Nephron progenitor cell (in vitro differentiated cells): ENCODE results near the gene DICER1.
"Not testable (repeated sequence)": the region's sequence is repeated elsewhere in the genome, so short reads cannot be mapped to it uniquely, and the experiment has no call there.

ENCODE experiments used
- DNase-seq: peaks from one replicate; pipeline ENCODE4 v3.0.0; 2021
- H3K27ac Mint-ChIP-seq: 2 replicates; pipeline ENCODE4 v1.8.0; 2021; ENCODE audit warnings: mild to moderate bottlenecking, moderate library complexity, mixed read lengths
- H3K27me3 Mint-ChIP-seq: 2 replicates; pipeline ENCODE4 v1.8.0; 2021; ENCODE audit warnings: mild to moderate bottlenecking, low read depth, mixed read lengths; ENCODE audit not compliant: poor library complexity
- H3K36me3 Mint-ChIP-seq: 2 replicates; pipeline ENCODE4 v1.8.0; 2021; ENCODE audit warnings: low read depth, mixed read lengths
- H3K4me1 Mint-ChIP-seq: 2 replicates; pipeline ENCODE4 v1.8.0; 2021; ENCODE audit warnings: mixed read lengths
- H3K4me3 Mint-ChIP-seq: 2 replicates; pipeline ENCODE4 v1.8.0; 2021; ENCODE audit warnings: mild to moderate bottlenecking, moderate library complexity, mixed read lengths
- H3K9me3 Mint-ChIP-seq: 2 replicates; pipeline ENCODE4 v1.8.0; 2021; ENCODE audit warnings: mild to moderate bottlenecking, moderate library complexity, mixed read lengths
- CTCF ChIP-seq: fragments of 200-600 bp; sonication (generic); IDR thresholded peaks from 2 replicates; pipeline ENCODE4 v1.5.0; 2021; ENCODE audit warnings: antibody characterized with exemption

DICER1 gene, protein sequence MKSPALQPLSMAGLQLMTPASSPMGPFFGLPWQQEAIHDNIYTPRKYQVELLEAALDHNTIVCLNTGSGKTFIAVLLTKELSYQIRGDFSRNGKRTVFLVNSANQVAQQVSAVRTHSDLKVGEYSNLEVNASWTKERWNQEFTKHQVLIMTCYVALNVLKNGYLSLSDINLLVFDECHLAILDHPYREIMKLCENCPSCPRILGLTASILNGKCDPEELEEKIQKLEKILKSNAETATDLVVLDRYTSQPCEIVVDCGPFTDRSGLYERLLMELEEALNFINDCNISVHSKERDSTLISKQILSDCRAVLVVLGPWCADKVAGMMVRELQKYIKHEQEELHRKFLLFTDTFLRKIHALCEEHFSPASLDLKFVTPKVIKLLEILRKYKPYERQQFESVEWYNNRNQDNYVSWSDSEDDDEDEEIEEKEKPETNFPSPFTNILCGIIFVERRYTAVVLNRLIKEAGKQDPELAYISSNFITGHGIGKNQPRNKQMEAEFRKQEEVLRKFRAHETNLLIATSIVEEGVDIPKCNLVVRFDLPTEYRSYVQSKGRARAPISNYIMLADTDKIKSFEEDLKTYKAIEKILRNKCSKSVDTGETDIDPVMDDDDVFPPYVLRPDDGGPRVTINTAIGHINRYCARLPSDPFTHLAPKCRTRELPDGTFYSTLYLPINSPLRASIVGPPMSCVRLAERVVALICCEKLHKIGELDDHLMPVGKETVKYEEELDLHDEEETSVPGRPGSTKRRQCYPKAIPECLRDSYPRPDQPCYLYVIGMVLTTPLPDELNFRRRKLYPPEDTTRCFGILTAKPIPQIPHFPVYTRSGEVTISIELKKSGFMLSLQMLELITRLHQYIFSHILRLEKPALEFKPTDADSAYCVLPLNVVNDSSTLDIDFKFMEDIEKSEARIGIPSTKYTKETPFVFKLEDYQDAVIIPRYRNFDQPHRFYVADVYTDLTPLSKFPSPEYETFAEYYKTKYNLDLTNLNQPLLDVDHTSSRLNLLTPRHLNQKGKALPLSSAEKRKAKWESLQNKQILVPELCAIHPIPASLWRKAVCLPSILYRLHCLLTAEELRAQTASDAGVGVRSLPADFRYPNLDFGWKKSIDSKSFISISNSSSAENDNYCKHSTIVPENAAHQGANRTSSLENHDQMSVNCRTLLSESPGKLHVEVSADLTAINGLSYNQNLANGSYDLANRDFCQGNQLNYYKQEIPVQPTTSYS (N-terminal part only)

DNA sequence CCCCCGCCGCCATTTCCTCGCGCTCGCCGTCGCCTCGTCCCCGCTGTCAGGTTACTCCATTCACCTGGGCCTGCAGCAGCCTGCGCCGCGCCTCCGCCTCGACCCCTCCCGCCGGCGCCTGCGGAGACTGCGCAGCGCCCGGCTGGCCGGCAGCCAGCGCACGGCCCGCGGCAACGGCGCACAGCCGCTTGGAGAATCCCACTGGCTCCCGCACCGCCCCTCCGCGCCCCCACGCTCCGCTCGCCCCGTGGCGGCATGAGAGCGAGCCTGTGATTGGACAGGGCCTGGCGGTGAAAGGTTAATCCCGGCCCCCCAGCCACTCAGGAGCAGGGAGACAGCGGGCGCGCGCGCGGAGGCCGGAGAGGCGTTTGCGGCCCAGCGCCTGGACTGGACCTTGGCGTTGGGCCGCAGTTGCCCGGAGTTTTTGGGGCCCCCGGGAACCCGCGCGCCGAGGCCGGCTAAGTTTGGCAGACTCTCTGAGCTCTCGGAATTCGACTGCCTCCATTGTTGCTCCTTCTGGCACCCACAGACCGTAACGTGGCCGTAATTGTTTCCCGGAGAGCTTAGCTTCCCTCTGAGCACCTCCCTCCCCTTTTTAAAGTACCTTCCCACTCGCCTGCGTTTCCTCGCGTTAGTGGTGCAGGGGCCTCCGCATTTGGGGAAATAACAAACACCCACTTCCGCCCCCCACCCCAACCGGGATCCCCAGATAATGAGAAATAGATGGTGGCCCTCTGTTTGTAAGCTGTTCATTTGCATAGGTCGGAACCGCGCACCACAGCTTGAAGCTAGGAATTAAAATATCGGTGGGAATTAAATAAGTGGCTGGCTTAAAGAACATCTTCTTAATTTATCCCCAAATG lies at the start of gene DICER1:
Gene DICER1 (minus strand): TSS at position 203 of the 863 bp plus-strand sequence. CDS start 24,071 bp downstream, outside the sequence.
- Mint-ChIP-seq H3K4me3 (peak within 1 kb of the TSS; percentile 95), H3K4me1 (peaks cover 63% of the 10 kb centered on the region), H3K27ac (peak within 1 kb of the TSS; percentile 98), H3K27me3 (peaks cover 5% of the 10 kb centered on the region), H3K9me3 (no peaks in the 10 kb centered on the region), H3K36me3 (peaks cover 34% of the 10 kb centered on the region)
- TF ChIP-seq CTCF, result no peak
- DNase-seq, result peak; percentile 99

DNA sequence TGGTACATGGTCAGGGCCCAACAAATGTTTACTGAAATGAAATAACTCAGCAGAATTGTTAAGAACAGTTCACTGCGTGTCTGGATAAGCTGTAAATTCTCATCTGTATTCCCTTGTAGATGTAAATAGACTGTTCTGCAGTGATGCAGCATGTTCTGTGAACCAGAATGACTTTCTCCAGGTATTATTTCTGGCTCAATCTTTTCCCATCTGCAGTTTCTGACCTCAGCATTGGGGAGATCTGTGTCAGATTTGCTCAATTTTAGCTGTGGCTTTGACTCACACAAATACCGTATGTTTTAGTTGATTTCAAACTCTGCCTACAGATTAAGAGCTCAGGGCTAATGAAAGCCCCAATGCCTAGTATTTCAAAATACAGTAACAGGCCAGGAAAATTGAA lies 49.2 kb upstream of the DICER1 start:
- TF ChIP-seq CTCF, result no peak
- no peaks in the 10 kb centered on the region for H3K4me1 Mint-ChIP-seq
- peaks cover 24% of the 10 kb centered on the region for H3K9me3 Mint-ChIP-seq
- peaks cover 28% of the 10 kb centered on the region for H3K36me3 Mint-ChIP-seq
- no peak overlapping the region for H3K4me3 Mint-ChIP-seq
- H3K27me3 Mint-ChIP-seq, result no peaks in the 10 kb centered on the region
- no peak for DNase-seq
- no peak overlapping the region for H3K27ac Mint-ChIP-seq

GRCh38 chr14:95204705-95205104 lies 47.4 kb upstream of the DICER1 start:
- H3K36me3 Mint-ChIP-seq, result peaks cover 28% of the 10 kb centered on the region
- peaks cover 8% of the 10 kb centered on the region for H3K4me1 Mint-ChIP-seq
- DNase-seq, result no peak
- H3K27ac Mint-ChIP-seq, result no peak overlapping the region
- no peaks in the 10 kb centered on the region for H3K27me3 Mint-ChIP-seq
- no peak for TF ChIP-seq CTCF
- H3K9me3 Mint-ChIP-seq, result peaks cover 24% of the 10 kb centered on the region
- H3K4me3 Mint-ChIP-seq, result no peak overlapping the region

- Mint-ChIP-seq H3K9me3 (peaks cover 24% of the 10 kb centered on the region), H3K36me3 (peaks cover 28% of the 10 kb centered on the region), H3K4me1 (peaks cover 19% of the 10 kb centered on the region)
- not testable (repeated sequence) for H3K27me3 Mint-ChIP-seq, DNase-seq, H3K4me3 Mint-ChIP-seq, H3K27ac Mint-ChIP-seq
Measured at GRCh38 chr14:95201745-95202144, 44.4 kb upstream of the DICER1 start.

- peaks cover 24% of the 10 kb centered on the region for H3K9me3 Mint-ChIP-seq
- peaks cover 19% of the 10 kb centered on the region for H3K4me1 Mint-ChIP-seq
- H3K27ac Mint-ChIP-seq, result no peak overlapping the region
- no peak for DNase-seq
- H3K4me3 Mint-ChIP-seq, result no peak overlapping the region
- no peak for TF ChIP-seq CTCF
- H3K36me3 Mint-ChIP-seq, result peaks cover 27% of the 10 kb centered on the region
- no peaks in the 10 kb centered on the region for H3K27me3 Mint-ChIP-seq
Measured at GRCh38 chr14:95200404-95200803, 43.1 kb upstream of the DICER1 start.
